ENCODE measurements around the gene TOMM7. TPM values are rescaled to one million over a fixed set of nuclear protein-coding genes. Genes with fewer than 3 reads are reported as not detected.

Gene TOMM7
- total RNA-seq, 1 experiment from 2014 or later: 295 TPM

GRCh38 chr7:22776964-22777363 lies 45.7 kb downstream of the TOMM7 start:
- Histone ChIP-seq H3K4me1 (ENCODE audit: control insufficient read depth, insufficient read depth, low read length) (no peaks in the 10 kb centered on the region), H3K4me3 (ENCODE audit: low read depth in 2 of 2, low read length in 2 of 2) (no peak overlapping the region), H3K27me3 (ENCODE audit: control insufficient read depth, insufficient read depth, low read length) (no peaks in the 10 kb centered on the region), H3K27ac (ENCODE audit: low read length) (no peak overlapping the region), H3K9me3 (ENCODE audit: control insufficient read depth, insufficient read depth, low read depth, low read length) (no peaks in the 10 kb centered on the region), H3K36me3 (ENCODE audit: control insufficient read depth, insufficient read depth, low read length) (no peaks in the 10 kb centered on the region)
- ChIA-PET CTCF (interaction anchor here (0.6 kb wide), 1 partner anchor 476 kb away, joined by 4 read pairs; no protein-coding TSS in a partner anchor), POLR2A (no interaction called here)
- TF ChIP-seq TCF7L2 (IDR thresholded peaks at IDR 0.05; ENCODE audit: low read depth, low read length) (no peak), POLR2AphosphoS5 (IDR thresholded peaks at IDR 0.05; ENCODE audit: low read depth, low read length) (no peak), SIN3A (IDR thresholded peaks at IDR 0.05; ENCODE audit: borderline replicate concordance, insufficient read depth, low read depth, low read length) (no peak), CTCF (IDR thresholded peaks at IDR 0.05) (no peak)
- TF ChIP-seq, protein P1, sequence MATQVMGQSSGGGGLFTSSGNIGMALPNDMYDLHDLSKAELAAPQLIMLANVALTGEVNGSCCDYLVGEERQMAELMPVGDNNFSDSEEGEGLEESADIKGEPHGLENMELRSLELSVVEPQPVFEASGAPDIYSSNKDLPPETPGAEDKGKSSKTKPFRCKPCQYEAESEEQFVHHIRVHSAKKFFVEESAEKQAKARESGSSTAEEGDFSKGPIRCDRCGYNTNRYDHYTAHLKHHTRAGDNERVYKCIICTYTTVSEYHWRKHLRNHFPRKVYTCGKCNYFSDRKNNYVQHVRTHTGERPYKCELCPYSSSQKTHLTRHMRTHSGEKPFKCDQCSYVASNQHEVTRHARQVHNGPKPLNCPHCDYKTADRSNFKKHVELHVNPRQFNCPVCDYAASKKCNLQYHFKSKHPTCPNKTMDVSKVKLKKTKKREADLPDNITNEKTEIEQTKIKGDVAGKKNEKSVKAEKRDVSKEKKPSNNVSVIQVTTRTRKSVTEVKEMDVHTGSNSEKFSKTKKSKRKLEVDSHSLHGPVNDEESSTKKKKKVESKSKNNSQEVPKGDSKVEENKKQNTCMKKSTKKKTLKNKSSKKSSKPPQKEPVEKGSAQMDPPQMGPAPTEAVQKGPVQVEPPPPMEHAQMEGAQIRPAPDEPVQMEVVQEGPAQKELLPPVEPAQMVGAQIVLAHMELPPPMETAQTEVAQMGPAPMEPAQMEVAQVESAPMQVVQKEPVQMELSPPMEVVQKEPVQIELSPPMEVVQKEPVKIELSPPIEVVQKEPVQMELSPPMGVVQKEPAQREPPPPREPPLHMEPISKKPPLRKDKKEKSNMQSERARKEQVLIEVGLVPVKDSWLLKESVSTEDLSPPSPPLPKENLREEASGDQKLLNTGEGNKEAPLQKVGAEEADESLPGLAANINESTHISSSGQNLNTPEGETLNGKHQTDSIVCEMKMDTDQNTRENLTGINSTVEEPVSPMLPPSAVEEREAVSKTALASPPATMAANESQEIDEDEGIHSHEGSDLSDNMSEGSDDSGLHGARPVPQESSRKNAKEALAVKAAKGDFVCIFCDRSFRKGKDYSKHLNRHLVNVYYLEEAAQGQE (IDR thresholded peaks at IDR 0.05; ENCODE audit: insufficient read depth in 1 of 2, low read depth in 2 of 2, low read length in 1 of 2): no peak
- in situ Hi-C loops (cut with HindIII; ENCODE audit: low pct_unique_long_range_greater_than_20kb, low sequenced_read_pairs) (no loop called here), intact Hi-C loops (cut with micrococcal nuclease; ENCODE audit: unreplicated experiment) (no loop called here)
- no TSS peak for BruUV-seq (replicated peaks)
- DNase-seq (ENCODE audit: low read depth, low spot score) (no peak), ATAC-seq (no peak)

- CTCF ChIA-PET: interaction anchor here (0.6 kb wide), 1 partner anchor 9 kb away, joined by 4 read pairs; no protein-coding TSS in a partner anchor
Observed at GRCh38 chr7:22772885-22773284, 49.8 kb downstream of the TOMM7 start.

More at GRCh38 chr7:22772885-22773284, 49.8 kb downstream of the TOMM7 start:
- in situ Hi-C loops (cut with HindIII; ENCODE audit: low pct_unique_long_range_greater_than_20kb, low sequenced_read_pairs): no loop called here
- Histone ChIP-seq H3K9me3 (ENCODE audit: control insufficient read depth, insufficient read depth, low read depth, low read length) (no peaks in the 10 kb centered on the region), H3K27me3 (ENCODE audit: control insufficient read depth, insufficient read depth, low read length) (no peaks in the 10 kb centered on the region), H3K4me3 (ENCODE audit: low read depth in 2 of 2, low read length in 2 of 2) (no peak overlapping the region), H3K36me3 (ENCODE audit: control insufficient read depth, insufficient read depth, low read length) (no peaks in the 10 kb centered on the region), H3K27ac (ENCODE audit: low read length) (no peak overlapping the region), H3K4me1 (ENCODE audit: control insufficient read depth, insufficient read depth, low read length) (no peaks in the 10 kb centered on the region)
- no peak for TF ChIP-seq SIN3A (IDR thresholded peaks at IDR 0.05; ENCODE audit: borderline replicate concordance, insufficient read depth, low read depth, low read length)
- TF ChIP-seq, protein P1 (IDR thresholded peaks at IDR 0.05; ENCODE audit: insufficient read depth in 1 of 2, low read depth in 2 of 2, low read length in 1 of 2): no peak
- no peak for TF ChIP-seq POLR2AphosphoS5 (IDR thresholded peaks at IDR 0.05; ENCODE audit: low read depth, low read length)
- TF ChIP-seq TCF7L2 (IDR thresholded peaks at IDR 0.05; ENCODE audit: low read depth, low read length): no peak
- TF ChIP-seq CTCF (IDR thresholded peaks at IDR 0.05): no peak
- DNase-seq (ENCODE audit: low read depth, low spot score): no peak
- POLR2A ChIA-PET: no interaction called here
- intact Hi-C loops (cut with micrococcal nuclease; ENCODE audit: unreplicated experiment): no loop called here
- no TSS peak for BruUV-seq (replicated peaks)
- ATAC-seq: no peak

Data from Panc1 (cell line).